Middle frontal gyrus (tissue), 1 donor: ENCODE data around the gene MORC1.
"Not testable (repeated sequence)": the region's sequence is repeated elsewhere in the genome, so short reads cannot be mapped to it uniquely, and the experiment has no call there.

ENCODE experiments used
- DNase-seq: peaks from one replicate; pipeline ENCODE4 v3.0.0-alpha.2; 2015; ENCODE audit warnings: low spot score; ENCODE audit errors: extremely low spot score

Gene MORC1, protein sequence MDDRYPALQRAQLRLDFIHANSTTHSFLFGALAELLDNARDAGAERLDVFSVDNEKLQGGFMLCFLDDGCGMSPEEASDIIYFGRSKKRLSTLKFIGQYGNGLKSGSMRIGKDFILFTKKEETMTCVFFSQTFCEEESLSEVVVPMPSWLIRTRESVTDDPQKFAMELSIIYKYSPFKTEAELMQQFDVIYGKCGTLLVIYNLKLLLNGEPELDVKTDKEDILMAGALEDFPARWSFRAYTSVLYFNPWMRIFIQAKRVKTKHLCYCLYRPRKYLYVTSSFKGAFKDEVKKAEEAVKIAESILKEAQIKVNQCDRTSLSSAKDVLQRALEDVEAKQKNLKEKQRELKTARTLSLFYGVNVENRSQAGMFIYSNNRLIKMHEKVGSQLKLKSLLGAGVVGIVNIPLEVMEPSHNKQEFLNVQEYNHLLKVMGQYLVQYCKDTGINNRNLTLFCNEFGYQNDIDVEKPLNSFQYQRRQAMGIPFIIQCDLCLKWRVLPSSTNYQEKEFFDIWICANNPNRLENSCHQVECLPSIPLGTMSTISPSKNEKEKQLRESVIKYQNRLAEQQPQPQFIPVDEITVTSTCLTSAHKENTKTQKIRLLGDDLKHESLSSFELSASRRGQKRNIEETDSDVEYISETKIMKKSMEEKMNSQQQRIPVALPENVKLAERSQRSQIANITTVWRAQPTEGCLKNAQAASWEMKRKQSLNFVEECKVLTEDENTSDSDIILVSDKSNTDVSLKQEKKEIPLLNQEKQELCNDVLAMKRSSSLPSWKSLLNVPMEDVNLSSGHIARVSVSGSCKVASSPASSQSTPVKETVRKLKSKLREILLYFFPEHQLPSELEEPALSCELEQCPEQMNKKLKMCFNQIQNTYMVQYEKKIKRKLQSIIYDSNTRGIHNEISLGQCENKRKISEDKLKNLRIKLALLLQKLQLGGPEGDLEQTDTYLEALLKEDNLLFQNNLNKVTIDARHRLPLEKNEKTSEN

DNA sequence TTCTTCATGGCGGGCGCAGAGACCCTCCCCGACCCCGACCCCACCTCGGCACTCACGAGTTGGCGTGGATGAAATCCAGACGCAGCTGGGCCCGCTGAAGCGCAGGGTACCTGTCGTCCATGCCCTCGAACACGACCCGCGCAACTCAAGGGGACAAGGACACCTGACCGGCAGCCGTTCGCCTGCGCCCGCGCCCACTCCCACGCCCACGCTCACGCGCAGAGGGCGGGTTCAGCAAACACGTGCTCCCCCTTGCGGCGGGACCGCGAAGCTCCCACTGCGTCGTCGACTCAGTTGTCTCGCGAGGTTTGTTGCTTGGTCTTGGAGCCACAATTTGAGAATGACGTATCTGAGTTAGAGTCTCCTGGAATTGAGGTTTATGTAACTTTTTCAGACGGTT lies at the start of gene MORC1:
Gene MORC1, minus strand, starts transcription at position 196 of the 400 bp plus-strand sequence. Its CDS starts 75 bp downstream, at position 121.
- no peak for DNase-seq

DNA sequence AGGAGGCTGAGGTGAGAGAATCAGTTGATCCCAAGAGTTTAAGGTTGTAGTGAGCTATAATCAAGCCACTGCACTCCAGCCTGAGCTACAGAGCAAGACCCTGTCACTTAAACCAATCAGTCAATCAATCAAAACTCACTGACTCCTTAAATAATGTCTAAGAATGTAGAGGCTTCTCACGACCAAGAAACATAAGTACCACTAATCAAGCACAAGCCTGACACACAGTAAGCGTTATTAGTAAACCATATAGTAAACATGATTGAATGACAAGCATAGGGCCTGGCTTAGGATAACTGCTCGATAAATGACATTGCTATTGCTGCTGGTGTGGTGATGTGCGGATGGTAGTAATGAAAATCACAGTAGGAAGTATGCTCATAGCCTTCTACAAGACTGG lies 48.0 kb upstream of the MORC1 start:
- DNase-seq, result no peak

- DNase-seq, result no peak
Measured at GRCh38 chr3:109161487-109162123, 43.7 kb upstream of the MORC1 start.

DNA sequence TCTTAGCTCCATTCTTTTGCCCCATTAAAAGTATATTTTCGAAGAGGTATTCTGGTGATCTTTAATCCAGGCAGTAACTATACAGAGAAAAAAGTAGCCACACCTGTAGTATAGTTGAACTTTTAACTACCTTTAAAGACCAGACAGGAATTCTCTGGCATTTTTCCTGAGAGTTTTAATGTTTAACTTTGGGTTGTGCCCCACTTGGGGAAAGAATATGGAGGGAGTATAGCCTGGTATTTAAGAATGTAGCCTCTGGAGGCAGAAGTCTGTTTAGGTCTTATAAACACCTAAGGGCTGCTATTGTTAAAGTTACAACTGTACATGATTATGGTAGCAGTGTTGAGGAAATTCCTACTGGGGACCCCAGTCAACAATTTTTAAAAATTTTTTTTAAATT lies 37.9 kb upstream of the MORC1 start:
- DNase-seq, result no peak

GRCh38 chr3:109154979-109155378 lies 37.0 kb upstream of the MORC1 start:
- DNase-seq, result no peak

GRCh38 chr3:109152320-109152719 lies 34.4 kb upstream of the MORC1 start:
- no peak for DNase-seq

DNA sequence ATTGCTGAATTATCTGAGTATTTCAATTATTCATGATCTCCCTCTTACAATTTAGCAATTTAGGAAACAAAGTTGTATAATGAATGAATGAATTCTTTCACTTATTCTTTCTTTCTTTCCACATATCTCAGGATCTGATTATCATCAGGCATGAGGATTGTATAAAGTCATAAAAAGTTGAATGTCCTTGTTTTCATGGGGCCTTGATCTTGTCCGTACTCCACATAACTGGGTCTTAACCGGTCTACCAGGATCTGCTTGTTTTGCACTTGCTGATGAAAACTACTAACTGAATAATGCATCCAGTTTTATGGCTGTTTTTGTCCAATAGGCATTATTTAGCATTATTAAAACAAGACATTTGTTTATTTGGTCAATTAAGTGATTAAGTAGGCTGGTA lies 31.1 kb upstream of the MORC1 start:
- no peak for DNase-seq

DNA sequence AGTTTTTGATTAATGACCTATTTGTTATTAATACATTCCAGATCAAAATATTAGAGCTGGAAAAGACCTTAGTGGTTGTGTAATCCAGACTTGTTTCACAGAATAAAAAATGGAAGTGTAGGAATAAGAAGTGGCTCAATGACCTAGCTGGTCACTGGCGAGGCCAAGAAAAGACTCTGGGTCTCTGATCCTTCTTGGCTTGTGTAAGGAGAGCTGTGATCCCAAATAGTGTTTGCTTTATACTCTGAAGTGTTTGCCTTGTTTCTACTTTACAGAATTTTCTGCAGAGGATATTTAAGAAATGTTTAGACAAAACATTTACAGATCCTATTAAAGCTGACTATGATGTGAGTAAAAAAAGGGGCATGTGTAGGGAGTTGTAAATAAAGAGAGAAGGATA lies 25.7 kb upstream of the MORC1 start:
- no peak for DNase-seq

DNA sequence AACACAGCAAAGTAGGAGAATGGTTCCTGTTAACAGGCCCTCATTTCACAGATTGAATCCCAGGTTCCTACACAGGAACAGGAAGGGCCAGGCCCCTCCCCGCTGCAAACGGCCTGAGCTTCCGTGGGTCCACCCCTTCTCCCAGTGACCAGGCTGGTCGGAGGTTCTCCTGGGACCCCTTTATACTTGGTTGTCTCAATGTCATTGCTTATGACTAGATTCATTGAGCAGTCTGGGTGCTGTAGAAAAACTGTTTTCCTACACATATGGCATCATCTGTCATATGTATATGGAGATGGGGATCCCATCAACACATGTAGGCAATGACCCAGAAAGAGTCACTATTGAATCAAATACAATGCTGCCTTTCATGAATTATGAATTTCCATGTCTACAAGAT lies 22.4 kb upstream of the MORC1 start:
- no peak for DNase-seq

GRCh38 chr3:109137761-109138160 lies 19.8 kb upstream of the MORC1 start:
- DNase-seq, result no peak

DNA sequence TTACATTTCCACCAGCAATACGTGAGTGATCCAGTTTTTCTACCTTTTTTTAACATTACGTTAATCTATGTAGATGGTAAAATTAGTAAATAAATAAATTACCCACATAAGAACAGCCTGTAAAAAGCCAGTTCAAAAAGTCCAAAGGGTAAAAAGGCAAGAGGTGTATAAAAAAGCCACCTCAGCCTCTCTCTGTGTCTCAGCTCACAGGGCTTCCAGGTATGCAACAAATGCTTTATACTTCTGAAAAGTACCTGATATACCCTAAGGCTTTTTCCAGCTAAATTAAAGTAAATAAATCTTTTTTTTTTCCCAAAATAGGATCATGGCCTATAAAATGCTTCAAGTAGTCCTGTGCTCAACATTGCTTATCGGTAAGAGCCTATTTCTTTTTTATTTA lies 18.6 kb upstream of the MORC1 start, which contains the start of gene C3orf85:
Gene C3orf85, plus strand, starts transcription at position 197 of the 400 bp plus-strand sequence. Its CDS starts 129 bp downstream, at position 326.
- no peak for DNase-seq

- not testable (repeated sequence) for DNase-seq
Measured at GRCh38 chr3:109133474-109133816, 15.5 kb upstream of the MORC1 start.

DNA sequence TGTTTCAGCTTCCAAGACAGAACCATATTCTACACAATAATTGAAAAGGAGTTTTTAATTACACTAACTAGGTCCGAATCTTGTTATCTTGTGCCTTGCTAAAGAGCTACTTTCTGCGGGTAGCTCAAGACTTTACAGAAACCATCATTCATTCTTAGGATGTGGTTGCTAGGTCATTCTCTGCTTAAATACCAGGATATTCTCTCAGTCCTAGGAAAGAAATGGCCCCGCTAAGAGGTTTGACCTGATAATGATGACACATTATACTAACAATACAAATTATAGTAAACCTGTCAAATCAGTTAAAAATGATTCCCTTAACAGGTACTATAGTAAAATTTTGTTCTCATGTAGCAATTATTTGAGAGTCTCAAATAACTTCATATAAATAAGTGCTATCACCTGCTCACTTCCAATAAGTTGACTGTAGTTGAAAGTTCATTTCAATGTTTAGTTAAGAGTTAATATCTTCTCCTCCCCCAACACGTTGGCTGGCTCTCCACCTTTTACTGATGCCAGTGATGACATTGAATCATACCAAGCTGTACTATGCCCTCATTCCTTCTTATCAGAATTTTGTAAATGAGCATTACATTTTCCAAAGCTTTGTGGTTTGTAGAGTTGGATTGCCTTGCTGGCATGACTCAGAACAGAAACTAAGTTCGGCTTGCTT lies 15.0 kb upstream of the MORC1 start:
- no peak for DNase-seq

GRCh38 chr3:109131276-109131675 lies 13.3 kb upstream of the MORC1 start:
- no peak for DNase-seq

DNA sequence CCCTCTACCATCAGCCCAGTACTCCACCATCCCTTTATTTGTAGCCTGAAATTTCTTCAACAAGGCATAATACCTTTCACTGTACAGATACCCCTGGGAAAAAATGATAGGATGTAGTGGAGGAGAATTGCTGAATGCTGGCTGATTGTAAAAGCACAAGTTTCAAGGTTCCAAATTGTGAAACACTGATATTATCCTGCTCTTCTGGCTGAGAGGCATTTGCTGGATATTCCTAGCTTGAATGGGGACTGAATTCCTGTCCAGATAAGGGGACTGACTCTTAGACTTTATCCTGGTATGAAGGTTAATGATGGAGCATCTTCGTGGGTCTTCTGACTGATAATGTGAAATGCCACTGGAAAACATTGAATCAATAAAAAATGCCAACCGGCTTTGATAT lies 9.6 kb upstream of the MORC1 start:
- no peak for DNase-seq

GRCh38 chr3:109125902-109126301 lies 8.0 kb upstream of the MORC1 start:
- DNase-seq, result no peak

DNA sequence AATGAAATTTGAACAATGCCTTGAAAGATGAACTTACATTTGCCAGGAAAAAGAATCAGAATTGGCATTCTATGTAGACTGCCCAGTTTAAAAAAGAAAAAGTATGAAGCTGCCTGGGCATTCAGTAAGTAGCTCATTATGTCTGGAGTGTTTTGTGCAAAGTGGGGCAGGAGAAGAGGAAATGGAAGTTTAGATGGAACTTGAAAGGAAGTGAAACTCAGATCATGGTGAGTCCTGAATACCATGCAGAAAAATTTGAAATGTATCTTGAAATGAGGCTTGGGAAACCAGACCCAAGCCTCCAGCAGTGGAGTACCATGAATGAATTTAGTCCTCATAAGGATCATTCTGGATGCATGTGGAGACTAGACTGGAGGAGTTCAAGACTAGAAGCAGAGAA lies 4.8 kb upstream of the MORC1 start:
- no peak for DNase-seq

- no peak for DNase-seq
Measured at GRCh38 chr3:109118584-109118983, 650 bp upstream of the MORC1 start.

DNA sequence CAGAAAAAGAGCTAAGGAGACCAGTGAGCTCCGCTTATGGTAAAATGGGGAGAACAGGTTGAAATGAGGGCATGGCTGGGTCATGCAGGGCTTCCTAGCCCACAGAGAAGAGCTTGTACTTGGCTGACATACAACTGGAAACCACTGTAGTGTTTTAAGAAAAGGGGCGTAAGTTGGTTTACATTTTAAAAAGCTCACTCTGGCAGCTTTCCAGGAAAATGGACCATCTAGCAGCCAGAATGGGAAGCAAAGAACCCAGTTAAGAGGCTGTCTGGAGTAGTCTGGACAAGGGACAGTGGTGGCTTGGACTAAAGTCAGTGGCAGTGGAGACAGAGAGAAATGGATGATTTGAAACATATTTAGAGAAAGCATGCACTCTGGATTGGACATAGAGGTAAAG lies 1.9 kb downstream of the MORC1 start:
- no peak for DNase-seq

GRCh38 chr3:109115451-109115850 lies 2.5 kb downstream of the MORC1 start:
- DNase-seq, result no peak

DNA sequence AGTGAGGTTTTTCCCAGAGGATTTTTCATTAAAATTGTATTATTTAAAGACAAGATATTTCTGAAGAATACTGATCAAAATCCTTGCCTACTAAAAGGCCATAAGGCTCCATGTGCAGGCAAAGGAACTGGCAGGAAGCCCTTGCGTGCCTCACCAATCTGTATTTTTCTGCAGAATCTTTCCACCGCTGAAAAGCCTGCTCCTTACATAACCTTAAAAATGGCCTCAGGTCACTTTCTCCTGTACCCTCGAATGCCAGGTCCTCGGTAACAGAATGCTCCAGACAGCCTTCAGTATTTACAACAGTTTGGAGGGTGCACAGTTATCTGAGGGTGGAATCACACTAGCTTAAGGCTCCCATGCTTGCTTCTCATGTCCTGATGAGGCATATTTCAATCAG lies 3.2 kb downstream of the MORC1 start:
- no peak for DNase-seq
